A673 (cell line): ENCODE results near the gene HOXC10. TPM values are rescaled to one million over a fixed set of nuclear protein-coding genes. Genes with fewer than 3 reads are reported as not detected.

ENCODE experiments used
- BruUV-seq: library from RNA; stranded (reverse); fragments of 400-500 nt; replicated peaks from 2 replicates; lab custom pipeline; 2021; lab: Mats Ljungman, UMichigan
- CTCF ChIA-PET: fragments of 300-600 bp; sonication (Branson Sonifier 250); formaldehyde crosslinking; loops from one replicate; lab custom pipeline; 2022; ENCODE audit warnings: antibody characterized with exemption; lab: Charles Lee
- POLR2A ChIA-PET: fragments of 300-600 bp; sonication (Branson Sonifier 250); formaldehyde crosslinking; loops from one replicate; lab custom pipeline; 2022; ENCODE audit warnings: antibody characterized with exemption; ENCODE audit not compliant: low non-redundant PET; lab: Charles Lee
- DNase-seq: peaks from one replicate; pipeline ENCODE4 v3.0.0-alpha.2; 2015; ENCODE audit warnings: low spot score
- H3K27ac ChIP-seq: fragments of 200-600 bp; sonication (generic); 2 replicates; pipeline ENCODE4 v1.5.1; 2016; ENCODE audit warnings: mixed run types, low read depth, mild to moderate bottlenecking, mixed read lengths, antibody characterized with exemption, low read length; ENCODE audit not compliant: poor library complexity, severe bottlenecking
- H3K27me3 ChIP-seq: fragments of 200-600 bp; sonication (generic); replicated peaks from 2 replicates; pipeline ENCODE4 v1.6.1; 2017; ENCODE audit warnings: mixed run types, low read depth, mild to moderate bottlenecking, mixed read lengths, antibody characterized with exemption, low read length; ENCODE audit not compliant: insufficient read depth, poor library complexity
- H3K36me3 ChIP-seq: fragments of 200-600 bp; sonication (generic); 2 replicates; pipeline ENCODE4 v1.6.1; 2016; ENCODE audit warnings: mixed run types, mild to moderate bottlenecking, mixed read lengths, antibody characterized with exemption, low read length; ENCODE audit not compliant: insufficient read depth, poor library complexity, severe bottlenecking
- H3K4me1 ChIP-seq: fragments of 200-600 bp; sonication (generic); 2 replicates; pipeline ENCODE4 v1.6.1; 2017; ENCODE audit warnings: mixed run types, mild to moderate bottlenecking, mixed read lengths, antibody characterized with exemption, low read length; ENCODE audit not compliant: insufficient read depth, poor library complexity, severe bottlenecking
- H3K4me3 ChIP-seq: fragments of 200-600 bp; sonication (generic); 2 replicates; pipeline ENCODE4 v1.5.1; 2016; ENCODE audit warnings: low read depth, mixed run types, mild to moderate bottlenecking, mixed read lengths, low read length; ENCODE audit not compliant: poor library complexity, severe bottlenecking
- H3K9me3 ChIP-seq: fragments of 200-600 bp; sonication (generic); 2 replicates; pipeline ENCODE4 v1.6.1; 2016; ENCODE audit warnings: mixed run types, low read depth, mild to moderate bottlenecking, mixed read lengths, antibody characterized with exemption, low read length; ENCODE audit not compliant: poor library complexity, severe bottlenecking
- EZH2 ChIP-seq: fragments of 200-600 bp; sonication (generic); IDR thresholded peaks from 2 replicates; pipeline ENCODE4 v1.6.1; 2017; ENCODE audit warnings: borderline replicate concordance, low read depth, mild to moderate bottlenecking, mixed read lengths, antibody characterized with exemption, low read length; ENCODE audit not compliant: poor library complexity, severe bottlenecking
- intact Hi-C: fragments of 100-400 bp; cut with micrococcal nuclease; formaldehyde crosslinking; loops from one replicate; pipeline ENCODE4 v1.10.0; 2022; ENCODE audit not compliant: unreplicated experiment
- total RNA-seq: library from RNA; stranded (reverse); gene quantifications from 2 replicates; pipeline ENCODE4 v1.2.3, GENCODE V29; 2021
- TF ChIP-seq, protein P1 (sequence below): fragments of 300-800, 200-600 bp; sonication (generic); conservative IDR thresholded peaks from 2 replicates; pipeline ENCODE4 v1.5.1; 2017; ENCODE audit warnings: low read depth, mild to moderate bottlenecking, antibody characterized with exemption, low read length, moderate library complexity, mixed read lengths

The HOXC10 gene
- total RNA-seq, 1 experiment from 2014 or later: 27.8 TPM

DNA sequence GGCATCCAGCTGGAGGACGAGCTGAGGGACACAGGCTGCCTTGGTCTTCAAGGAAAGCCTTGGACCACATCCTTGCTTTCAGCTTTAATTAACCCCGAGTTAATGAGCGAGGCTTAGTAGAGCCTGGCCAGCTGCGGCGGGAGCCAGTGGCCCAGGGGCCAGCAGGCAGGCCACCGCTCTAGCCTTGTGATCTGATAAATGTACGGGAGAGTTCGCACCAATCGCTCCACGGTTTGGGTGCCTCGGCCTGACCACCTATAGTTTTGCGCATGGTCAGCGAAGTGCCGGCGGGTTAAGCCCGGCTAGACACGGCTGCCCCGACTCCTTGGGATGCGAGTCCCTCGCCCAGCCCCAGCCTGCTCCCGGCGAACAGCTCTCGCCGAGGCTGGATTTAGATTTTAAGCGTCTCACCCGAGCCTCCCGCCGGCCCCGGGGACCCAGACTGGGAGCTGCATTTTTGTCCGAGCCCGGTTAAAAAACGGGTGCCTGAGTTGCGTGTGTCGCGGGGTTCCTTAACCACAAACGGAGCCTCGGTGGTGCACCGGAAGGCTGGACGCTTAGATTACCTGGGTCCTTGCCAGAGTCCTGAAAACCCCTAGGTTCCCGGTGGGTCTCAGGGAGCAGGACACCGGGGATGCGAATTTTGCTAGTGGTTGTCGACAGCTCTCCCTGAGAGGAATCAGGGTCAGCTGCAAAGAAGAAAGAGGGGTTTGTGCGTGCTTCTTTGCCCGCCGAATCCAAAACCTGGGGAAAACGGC, 33.2 kb upstream of the HOXC10 start:
- Histone ChIP-seq H3K9me3 (no peaks in the 10 kb centered on the region), H3K4me1 (peaks cover 3% of the 10 kb centered on the region), H3K27ac (no peak overlapping the region), H3K4me3 (no peak overlapping the region), H3K36me3 (no peaks in the 10 kb centered on the region), H3K27me3 (peaks cover 6% of the 10 kb centered on the region)
- no TSS peak for BruUV-seq
- ChIA-PET POLR2A (interaction anchor here (0.6 kb wide), 1 partner anchor 366 kb away, joined by 5 read pairs; no protein-coding TSS in a partner anchor), CTCF (no interaction called here)
- DNase-seq: no peak
- intact Hi-C loops: no loop called here
- TF ChIP-seq, protein P1, sequence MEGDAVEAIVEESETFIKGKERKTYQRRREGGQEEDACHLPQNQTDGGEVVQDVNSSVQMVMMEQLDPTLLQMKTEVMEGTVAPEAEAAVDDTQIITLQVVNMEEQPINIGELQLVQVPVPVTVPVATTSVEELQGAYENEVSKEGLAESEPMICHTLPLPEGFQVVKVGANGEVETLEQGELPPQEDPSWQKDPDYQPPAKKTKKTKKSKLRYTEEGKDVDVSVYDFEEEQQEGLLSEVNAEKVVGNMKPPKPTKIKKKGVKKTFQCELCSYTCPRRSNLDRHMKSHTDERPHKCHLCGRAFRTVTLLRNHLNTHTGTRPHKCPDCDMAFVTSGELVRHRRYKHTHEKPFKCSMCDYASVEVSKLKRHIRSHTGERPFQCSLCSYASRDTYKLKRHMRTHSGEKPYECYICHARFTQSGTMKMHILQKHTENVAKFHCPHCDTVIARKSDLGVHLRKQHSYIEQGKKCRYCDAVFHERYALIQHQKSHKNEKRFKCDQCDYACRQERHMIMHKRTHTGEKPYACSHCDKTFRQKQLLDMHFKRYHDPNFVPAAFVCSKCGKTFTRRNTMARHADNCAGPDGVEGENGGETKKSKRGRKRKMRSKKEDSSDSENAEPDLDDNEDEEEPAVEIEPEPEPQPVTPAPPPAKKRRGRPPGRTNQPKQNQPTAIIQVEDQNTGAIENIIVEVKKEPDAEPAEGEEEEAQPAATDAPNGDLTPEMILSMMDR: no peak
- no peak for TF ChIP-seq EZH2

DNA sequence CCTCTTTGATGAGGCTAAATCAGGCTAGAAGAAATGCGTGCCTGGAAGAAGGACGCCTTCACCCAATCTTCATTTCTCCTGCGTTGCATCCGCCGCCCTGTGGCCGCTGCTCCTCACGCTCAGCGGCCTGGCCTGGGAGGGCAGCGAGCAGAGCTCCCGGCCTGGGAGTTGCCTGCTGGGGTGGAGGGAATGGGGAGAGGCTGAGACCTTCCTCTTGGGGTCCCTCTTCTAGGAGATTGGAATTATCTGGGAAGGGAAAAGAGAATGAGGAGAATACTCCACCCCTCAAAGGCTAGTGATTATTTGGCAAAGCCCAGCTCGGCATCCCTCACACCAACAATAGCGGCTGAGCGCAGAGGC, 32.6 kb upstream of the HOXC10 start:
- TF ChIP-seq, protein P1: no peak
- TF ChIP-seq EZH2: no peak
- Histone ChIP-seq H3K4me1 (peaks cover 3% of the 10 kb centered on the region), H3K27me3 (peaks cover 6% of the 10 kb centered on the region), H3K9me3 (no peaks in the 10 kb centered on the region), H3K27ac (no peak overlapping the region), H3K36me3 (no peaks in the 10 kb centered on the region), H3K4me3 (no peak overlapping the region)
- POLR2A ChIA-PET: no interaction called here
- CTCF ChIA-PET: no interaction called here
- DNase-seq: no peak
- intact Hi-C loops: no loop called here
- no TSS peak for BruUV-seq

DNA sequence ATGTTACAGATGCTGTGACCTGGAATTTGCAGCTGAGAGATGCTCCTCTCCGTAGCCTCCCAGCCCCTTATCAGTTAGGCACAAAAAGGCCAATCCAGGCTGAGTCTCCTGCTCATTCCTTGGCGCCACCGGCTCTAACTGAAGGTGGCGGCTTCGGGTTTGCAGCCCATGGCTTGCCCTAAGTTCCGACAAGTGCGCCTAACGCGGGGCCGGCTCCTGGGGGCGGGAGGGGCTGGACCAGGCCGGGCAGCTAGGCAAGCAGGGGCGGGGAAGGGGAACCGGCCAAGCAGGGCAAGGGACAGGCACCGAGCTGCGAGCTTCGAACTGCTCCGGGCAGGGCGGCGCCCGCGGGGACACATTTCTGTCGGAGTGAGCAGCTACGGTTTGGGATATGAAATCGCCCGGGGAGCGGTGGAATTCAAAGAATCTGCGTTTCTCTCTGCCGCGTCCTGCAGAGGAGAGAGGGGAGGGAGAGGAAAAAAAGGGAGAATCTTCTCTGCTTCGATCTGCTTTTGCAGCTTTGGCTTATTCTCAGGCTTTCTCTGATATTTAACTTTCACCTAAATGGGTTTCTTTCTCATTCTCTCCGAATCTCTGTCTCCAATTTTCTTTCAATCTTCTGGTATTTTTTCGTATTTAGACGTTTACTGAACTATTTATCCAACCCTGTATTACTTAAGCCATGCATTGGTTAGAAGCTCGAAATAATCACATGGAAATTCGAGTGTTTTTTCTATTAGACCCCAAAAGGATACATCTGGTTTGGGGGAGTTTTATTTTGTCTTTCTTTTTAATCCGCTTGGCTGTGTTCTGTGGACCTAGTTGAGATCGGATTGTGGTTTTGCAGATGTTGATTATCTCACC, 31.8 kb upstream of the HOXC10 start:
- no peak for DNase-seq
- POLR2A ChIA-PET: no interaction called here
- intact Hi-C loops: no loop called here

More for the DNA sequence above, 31.8 kb upstream of the HOXC10 start:
- Histone ChIP-seq H3K27me3 (peaks cover 6% of the 10 kb centered on the region), H3K4me3 (no peak overlapping the region), H3K36me3 (no peaks in the 10 kb centered on the region), H3K4me1 (peaks cover 3% of the 10 kb centered on the region), H3K9me3 (no peaks in the 10 kb centered on the region), H3K27ac (no peak overlapping the region)
- CTCF ChIA-PET: no interaction called here
- TF ChIP-seq EZH2: no peak
- TF ChIP-seq, protein P1: no peak
- BruUV-seq: no TSS peak
